MCF 10A (cell line): ENCODE measurements around the gene EPGN. TPM values are rescaled to one million over a fixed set of nuclear protein-coding genes. Genes with fewer than 3 reads are reported as not detected.

Experiments used
- BruUV-seq: library from RNA; stranded (reverse); fragments of 400-500 nt; replicated peaks from 2 replicates; lab custom pipeline; 2021; lab: Mats Ljungman, UMichigan
- CTCF ChIA-PET: fragments of 300-600 bp; sonication (Branson Sonifier 250); formaldehyde crosslinking; extraction: SDS; loops from one replicate; lab custom pipeline; 2021; ENCODE audit warnings: antibody characterized with exemption, inconsistent platforms; lab: Yijun Ruan, JAX
- POLR2A ChIA-PET: fragments of 300-600, 350-650 bp; sonication (Branson Sonifier 250); formaldehyde crosslinking; extraction: SDS; loops from one replicate; lab custom pipeline; 2020; ENCODE audit warnings: antibody characterized with exemption, inconsistent platforms; lab: Yijun Ruan, JAX
- DNase-seq: peaks from one replicate; pipeline ENCODE4 v3.0.0-alpha.2; 2018; ENCODE audit not compliant: unreplicated experiment
- H3K27ac Mint-ChIP-seq: one replicate; pipeline ENCODE4 v1.8.0; 2022; ENCODE audit warnings: mild to moderate bottlenecking, low read depth, mixed read lengths; ENCODE audit not compliant: unreplicated experiment
- H3K27me3 Mint-ChIP-seq: one replicate; pipeline ENCODE4 v1.8.0; 2022; ENCODE audit warnings: mixed read lengths; ENCODE audit not compliant: insufficient read depth, unreplicated experiment
- H3K36me3 Mint-ChIP-seq: one replicate; pipeline ENCODE4 v1.8.0; 2022; ENCODE audit warnings: mild to moderate bottlenecking, moderate library complexity, mixed read lengths; ENCODE audit not compliant: insufficient read depth, unreplicated experiment
- H3K4me1 Mint-ChIP-seq: one replicate; pipeline ENCODE4 v1.8.0; 2022; ENCODE audit warnings: mixed read lengths; ENCODE audit not compliant: insufficient read depth, unreplicated experiment
- H3K4me3 Mint-ChIP-seq: one replicate; pipeline ENCODE4 v1.8.0; 2022; ENCODE audit warnings: mild to moderate bottlenecking, moderate library complexity, mixed read lengths; ENCODE audit not compliant: unreplicated experiment
- H3K9me3 Mint-ChIP-seq: one replicate; pipeline ENCODE4 v1.8.0; 2022; ENCODE audit warnings: mixed read lengths; ENCODE audit not compliant: unreplicated experiment
- CTCF ChIP-seq: fragments of 200-600 bp; IDR thresholded peaks from one replicate; pipeline ENCODE4 v1.8.0; 2022; ENCODE audit warnings: antibody characterized with exemption, mild to moderate bottlenecking; ENCODE audit not compliant: unreplicated experiment
- intact Hi-C: fragments of 100-400 bp; cut with micrococcal nuclease; formaldehyde crosslinking; loops from 2 replicates; pipeline ENCODE4 v1.14.1; 2022
- total RNA-seq: library from RNA; stranded (reverse); gene quantifications from 2 replicates; pipeline ENCODE4 v1.2.3, GENCODE V29; 2022

Gene EPGN
- total RNA-seq, 1 experiment from 2014 or later, result 129 TPM

- ChIA-PET POLR2A (interaction anchor here (0.7 to 7.7 kb wide), 25 partner anchors 10 to 348 kb away, joined by 3 to 102 read pairs (median 4); partner anchors contain the start of genes AREG and EPGN), CTCF (interaction anchor here (0.6 to 5.0 kb wide), 7 partner anchors 20 to 615 kb away, joined by 3 to 29 read pairs (median 4); partner anchors contain the start of genes AREG and PARM1)
- TF ChIP-seq CTCF, result no peak
- peak; percentile 81 for DNase-seq
- no TSS peak for BruUV-seq
- H3K4me3 Mint-ChIP-seq, result no peak overlapping the region
- peaks cover 42% of the 10 kb centered on the region for H3K4me1 Mint-ChIP-seq
- no peaks in the 10 kb centered on the region for H3K27me3 Mint-ChIP-seq
- peaks cover 74% of the 10 kb centered on the region for H3K36me3 Mint-ChIP-seq
- intact Hi-C loops, result loop anchor here (10.0 kb wide), 1 partner anchor 393 kb away; no protein-coding TSS in a partner anchor
- peak overlapping the region; percentile 52 for H3K27ac Mint-ChIP-seq
- H3K9me3 Mint-ChIP-seq, result no peaks in the 10 kb centered on the region
Measured at GRCh38 chr4:74317616-74318246, 9.5 kb downstream of the EPGN start.

GRCh38 chr4:74318276-74318675 lies 10.0 kb downstream of the EPGN start:
- intact Hi-C loops, result loop anchor here (10.0 kb wide), 1 partner anchor 393 kb away; no protein-coding TSS in a partner anchor
- DNase-seq, result no peak
- TF ChIP-seq CTCF, result no peak
- CTCF ChIA-PET, result interaction anchor here (0.6 to 5.0 kb wide), 14 partner anchors 20 to 614 kb away, joined by 3 to 77 read pairs (median 4); partner anchors contain the start of genes AREG and PARM1
- Mint-ChIP-seq H3K27ac (no peak overlapping the region), H3K36me3 (peaks cover 69% of the 10 kb centered on the region), H3K4me1 (peaks cover 42% of the 10 kb centered on the region), H3K9me3 (no peaks in the 10 kb centered on the region), H3K4me3 (no peak overlapping the region), H3K27me3 (no peaks in the 10 kb centered on the region)
- BruUV-seq, result no TSS peak
- POLR2A ChIA-PET, result interaction anchor here (0.7 to 7.7 kb wide), 22 partner anchors 11 to 478 kb away, joined by 3 to 102 read pairs (median 4); partner anchors contain the start of genes AREG and EPGN

GRCh38 chr4:74319470-74319869 lies 11.2 kb downstream of the EPGN start:
- Mint-ChIP-seq H3K36me3 (peaks cover 57% of the 10 kb centered on the region), H3K27me3 (no peaks in the 10 kb centered on the region), H3K9me3 (no peaks in the 10 kb centered on the region), H3K27ac (no peak overlapping the region), H3K4me1 (peaks cover 42% of the 10 kb centered on the region), H3K4me3 (no peak overlapping the region)
- BruUV-seq, result no TSS peak
- DNase-seq, result no peak
- POLR2A ChIA-PET, result interaction anchor here (0.7 to 7.7 kb wide), 26 partner anchors 9 to 567 kb away, joined by 3 to 102 read pairs (median 6); partner anchors contain the start of genes AREG and EPGN
- CTCF ChIA-PET, result interaction anchor here (0.6 to 5.0 kb wide), 29 partner anchors 10 to 1577 kb away, joined by 3 to 77 read pairs (median 4); no protein-coding TSS in a partner anchor
- intact Hi-C loops, result loop anchor here (10.0 kb wide), 1 partner anchor 395 kb away; no protein-coding TSS in a partner anchor
- TF ChIP-seq CTCF, result no peak
